Osteoblast (primary cell): ENCODE results near the gene SGPP2. TPM values are rescaled to one million over a fixed set of nuclear protein-coding genes. Genes with fewer than 3 reads are reported as not detected.

ENCODE experiments used
- DNase-seq: peaks from one replicate; pipeline ENCODE4 v3.0.0; 2011; ENCODE audit warnings: low spot score, mixed read lengths; ENCODE audit not compliant: insufficient read length; ENCODE audit errors: missing footprints
- H2AFZ ChIP-seq: 2 replicates; pipeline ENCODE4 v1.6.0; 2011; ENCODE audit warnings: mild to moderate bottlenecking, low read length
- H3K27ac ChIP-seq: 2 replicates; pipeline ENCODE4 v1.5.1; 2011; ENCODE audit warnings: mild to moderate bottlenecking, low read depth, low read length, moderate library complexity
- H3K27me3 ChIP-seq: 2 replicates; pipeline ENCODE4 v1.6.0; 2012; ENCODE audit warnings: mild to moderate bottlenecking, control low read depth, inconsistent platforms, low read length, moderate library complexity; ENCODE audit not compliant: insufficient read depth
- H3K36me3 ChIP-seq: 2 replicates; pipeline ENCODE4 v1.5.1; 2011; ENCODE audit warnings: mild to moderate bottlenecking, low read length, control low read depth, moderate library complexity; ENCODE audit not compliant: insufficient read depth
- H3K4me1 ChIP-seq: 2 replicates; pipeline ENCODE4 v1.5.1; 2011; ENCODE audit warnings: mild to moderate bottlenecking, low read length, control low read depth, moderate library complexity; ENCODE audit not compliant: insufficient read depth
- H3K4me2 ChIP-seq: 2 replicates; pipeline ENCODE4 v1.6.0; 2011; ENCODE audit warnings: mild to moderate bottlenecking, low read length; ENCODE audit not compliant: insufficient read depth
- H3K4me3 ChIP-seq: fragments of 200-600 bp; sonication (generic); 3 replicates; pipeline ENCODE4 v1.5.1; 2012; ENCODE audit warnings: mild to moderate bottlenecking, low read length, inconsistent platforms; ENCODE audit not compliant: insufficient read depth
- H3K79me2 ChIP-seq: 2 replicates; pipeline ENCODE4 v1.6.0; 2012; ENCODE audit warnings: mild to moderate bottlenecking, low read length, control low read depth, inconsistent platforms; ENCODE audit not compliant: insufficient read depth
- H3K9me3 ChIP-seq: 2 replicates; pipeline ENCODE4 v1.5.1; 2011; ENCODE audit warnings: low read depth, low read length, control low read depth
- H4K20me1 ChIP-seq: 2 replicates; pipeline ENCODE4 v1.6.0; 2012; ENCODE audit warnings: mild to moderate bottlenecking, low read length, control low read depth; ENCODE audit not compliant: insufficient read depth
- CTCF ChIP-seq: IDR thresholded peaks from 2 replicates; pipeline ENCODE4 v1.5.1; 2011; ENCODE audit warnings: mild to moderate bottlenecking, low read depth, low read length, moderate library complexity; ENCODE audit errors: extremely low read depth
- total RNA-seq: library from RNA; depleted of rRNA; stranded (reverse); fragments of >200 nt; gene quantifications from 2 replicates; pipeline ENCODE4 v1.2.3, GENCODE V29; 2012

SGPP2 gene
- total RNA-seq, 1 donor: not detected

- Histone ChIP-seq H4K20me1 (no peaks in the 10 kb centered on the region), H3K9me3 (no peaks in the 10 kb centered on the region), H3K36me3 (no peaks in the 10 kb centered on the region), H3K4me1 (no peaks in the 10 kb centered on the region), H3K27me3 (no peaks in the 10 kb centered on the region), H3K27ac (no peak overlapping the region), H2AFZ (no peak overlapping the region), H3K79me2 (no peaks in the 10 kb centered on the region), H3K4me3 (no peak overlapping the region), H3K4me2 (no peak overlapping the region)
- no peak for DNase-seq
- TF ChIP-seq CTCF: no peak
These were observed 41.1 kb upstream of the SGPP2 start for GRCh38 chr2:222383255-222383654.

- Histone ChIP-seq H3K79me2 (no peaks in the 10 kb centered on the region), H3K36me3 (no peaks in the 10 kb centered on the region), H3K4me1 (no peaks in the 10 kb centered on the region), H3K9me3 (no peaks in the 10 kb centered on the region), H3K4me3 (no peak overlapping the region), H2AFZ (no peak overlapping the region), H3K27me3 (no peaks in the 10 kb centered on the region), H4K20me1 (no peaks in the 10 kb centered on the region), H3K27ac (no peak overlapping the region), H3K4me2 (no peak overlapping the region)
- no peak for TF ChIP-seq CTCF
- no peak for DNase-seq
These were observed 32.5 kb upstream of the SGPP2 start for GRCh38 chr2:222391743-222392285.

- TF ChIP-seq CTCF: no peak
These were observed 30.5 kb upstream of the SGPP2 start for GRCh38 chr2:222393733-222394267.

GRCh38 chr2:222398446-222398885 is 25.9 kb upstream of the SGPP2 start:
- Histone ChIP-seq H2AFZ (no peak overlapping the region), H3K4me1 (no peaks in the 10 kb centered on the region), H3K4me3 (no peak overlapping the region), H3K79me2 (no peaks in the 10 kb centered on the region), H3K4me2 (no peak overlapping the region), H3K9me3 (no peaks in the 10 kb centered on the region), H3K27ac (no peak overlapping the region), H4K20me1 (no peaks in the 10 kb centered on the region), H3K36me3 (no peaks in the 10 kb centered on the region), H3K27me3 (no peaks in the 10 kb centered on the region)
- no peak for TF ChIP-seq CTCF
- DNase-seq: no peak

More at GRCh38 chr2:222393733-222394267, 30.5 kb upstream of the SGPP2 start:
- H3K4me3 ChIP-seq: no peak overlapping the region
- no peak overlapping the region for H2AFZ ChIP-seq
- H3K79me2 ChIP-seq: no peaks in the 10 kb centered on the region
- H3K9me3 ChIP-seq: no peaks in the 10 kb centered on the region
- H3K27ac ChIP-seq: no peak overlapping the region
- no peak for DNase-seq
- H3K4me1 ChIP-seq: no peaks in the 10 kb centered on the region
- no peaks in the 10 kb centered on the region for H3K27me3 ChIP-seq
- no peaks in the 10 kb centered on the region for H4K20me1 ChIP-seq
- H3K4me2 ChIP-seq: no peak overlapping the region
- H3K36me3 ChIP-seq: no peaks in the 10 kb centered on the region
